HK-2 (cell line): ENCODE results near the gene MYO1G.
A peak's percentile ranks its signal among the peaks of the same experiment; 100 is the strongest.
"Not testable (repeated sequence)": the region's sequence is repeated elsewhere in the genome, so short reads cannot be mapped to it uniquely, and the experiment has no call there.

Experiments
- DNase-seq: peaks from one replicate; pipeline ENCODE4 v3.0.0-alpha.2; 2018; ENCODE audit not compliant: unreplicated experiment

The MYO1G gene

GRCh38 chr7:44999245-45000092 is 20.7 kb upstream of the MYO1G start:
- peak; percentile 100 for DNase-seq

- DNase-seq, result no peak
These were observed 19.5 kb upstream of the MYO1G start for GRCh38 chr7:44998153-44998871.

- DNase-seq, result no peak
These were observed 17.0 kb upstream of the MYO1G start for GRCh38 chr7:44995555-44996493.

- DNase-seq, result no peak
These were observed 16.2 kb upstream of the MYO1G start for GRCh38 chr7:44994877-44995554.

GRCh38 chr7:44992004-44992795 is 13.4 kb upstream of the MYO1G start:
- DNase-seq, result not testable (repeated sequence)

- DNase-seq, result no peak
These were observed 11.6 kb upstream of the MYO1G start for GRCh38 chr7:44990109-44991023.

GRCh38 chr7:44989132-44989531 is 10.3 kb upstream of the MYO1G start:
- no peak for DNase-seq

- no peak for DNase-seq
These were observed 9.9 kb upstream of the MYO1G start for GRCh38 chr7:44988701-44989100.

GRCh38 chr7:44987996-44988395 is 9.2 kb upstream of the MYO1G start:
- DNase-seq, result no peak

- DNase-seq, result no peak
These were observed 8.6 kb upstream of the MYO1G start for GRCh38 chr7:44987457-44987856.

GRCh38 chr7:44986218-44987053 is 7.6 kb upstream of the MYO1G start:
- peak; percentile 94 for DNase-seq

- no peak for DNase-seq
These were observed 7.0 kb upstream of the MYO1G start for GRCh38 chr7:44985900-44986217.

- DNase-seq, result no peak
These were observed 6.3 kb upstream of the MYO1G start for GRCh38 chr7:44985033-44985695.

GRCh38 chr7:44984478-44984758 is 5.6 kb upstream of the MYO1G start:
- DNase-seq, result no peak

GRCh38 chr7:44983742-44984477 is 5.1 kb upstream of the MYO1G start:
- DNase-seq, result no peak

GRCh38 chr7:44982970-44983369 is 4.2 kb upstream of the MYO1G start:
- no peak for DNase-seq

- DNase-seq, result no peak
These were observed 3.7 kb upstream of the MYO1G start for GRCh38 chr7:44982535-44982923.
